ENCODE data around the gene CHERP. TPM values are rescaled to one million over a fixed set of nuclear protein-coding genes. Genes with fewer than 3 reads are reported as not detected.

CHERP gene
- total RNA-seq, 1 donor from 2014 or later: 89.8 TPM

DNA sequence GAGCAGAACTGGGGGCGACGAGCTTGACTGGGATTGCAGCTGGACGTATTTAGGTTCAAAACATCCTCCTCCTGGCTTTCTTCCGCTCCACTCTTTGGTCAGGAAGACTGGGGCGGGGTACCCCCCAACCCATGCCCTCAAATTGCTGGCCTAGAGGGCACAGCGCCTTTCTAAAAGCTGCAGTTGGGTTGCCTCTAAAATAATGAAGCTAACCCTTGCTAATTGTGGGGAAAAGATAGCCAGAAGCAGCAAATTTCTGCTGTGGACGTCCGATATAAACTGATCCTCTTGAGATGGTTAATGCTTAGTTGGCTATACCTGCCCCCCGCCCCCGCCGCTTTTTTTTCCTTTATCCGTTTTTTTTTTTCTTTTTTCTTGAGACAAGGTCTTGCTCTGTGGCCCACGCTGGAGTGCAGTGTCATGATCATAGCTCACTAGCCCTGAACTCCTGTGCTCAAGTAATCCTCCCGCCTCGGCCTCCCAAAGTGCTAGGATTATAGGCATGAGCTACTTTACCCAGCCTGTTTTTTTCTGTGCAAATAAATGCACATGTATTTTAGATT is 754 bp upstream of the CHERP start:
- H3K27me3 Mint-ChIP-seq: no peaks in the 10 kb centered on the region
- H3K27ac Mint-ChIP-seq: peak overlapping the region; percentile 90
- DNase-seq: no peak
- peaks cover 42% of the 10 kb centered on the region for H3K36me3 Mint-ChIP-seq (ENCODE audit: low read depth)
- intact Hi-C loops (cut with micrococcal nuclease): loop anchor here (1.0 to 2.0 kb wide), 5 partner anchors 23 to 85 kb away; partner anchors contain the start of genes C19orf44, CALR3, MED26 and SLC35E1
- H3K9me3 Mint-ChIP-seq: no peaks in the 10 kb centered on the region
- peaks cover 36% of the 10 kb centered on the region for H3K4me1 Mint-ChIP-seq
- peak overlapping the region; percentile 91 for H3K4me3 Mint-ChIP-seq

DNA sequence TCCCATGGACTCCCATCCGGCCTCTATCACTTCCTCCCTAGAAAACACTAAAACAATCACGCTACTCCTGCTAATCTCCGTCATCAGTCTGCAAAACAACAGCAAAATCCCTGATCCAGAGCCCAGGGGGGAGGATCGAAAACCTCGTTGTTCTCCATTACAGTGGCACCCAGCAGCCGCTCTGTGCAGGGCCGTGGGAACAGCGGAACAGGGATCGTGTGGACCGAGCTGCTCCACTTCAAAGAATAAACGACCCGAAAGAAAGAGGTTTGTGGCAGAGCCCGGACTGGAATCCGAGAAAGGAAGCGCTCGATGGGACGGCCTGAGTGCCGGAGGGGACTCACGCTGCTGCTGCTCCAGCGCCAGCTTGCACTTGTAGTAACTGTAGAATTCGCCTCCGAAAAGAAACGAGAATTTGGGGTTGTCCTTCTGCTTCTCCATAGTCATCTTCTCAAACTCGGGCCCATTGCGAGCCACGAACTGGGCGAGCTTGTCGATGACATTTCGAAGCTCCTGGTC is 652 bp downstream of the CHERP start:
- intact Hi-C loops (cut with micrococcal nuclease): loop anchor here (1.0 to 2.0 kb wide), 5 partner anchors 25 to 87 kb away; partner anchors contain the start of genes C19orf44, CALR3, MED26 and SLC35E1
- H3K9me3 Mint-ChIP-seq: no peaks in the 10 kb centered on the region
- peak overlapping the region; percentile 84 for H3K27ac Mint-ChIP-seq
- peak overlapping the region; percentile 91 for H3K4me3 Mint-ChIP-seq
- H3K27me3 Mint-ChIP-seq: no peaks in the 10 kb centered on the region
- H3K36me3 Mint-ChIP-seq (ENCODE audit: low read depth): peaks cover 55% of the 10 kb centered on the region
- peak; percentile 62 for DNase-seq
- peaks cover 39% of the 10 kb centered on the region for H3K4me1 Mint-ChIP-seq

DNA sequence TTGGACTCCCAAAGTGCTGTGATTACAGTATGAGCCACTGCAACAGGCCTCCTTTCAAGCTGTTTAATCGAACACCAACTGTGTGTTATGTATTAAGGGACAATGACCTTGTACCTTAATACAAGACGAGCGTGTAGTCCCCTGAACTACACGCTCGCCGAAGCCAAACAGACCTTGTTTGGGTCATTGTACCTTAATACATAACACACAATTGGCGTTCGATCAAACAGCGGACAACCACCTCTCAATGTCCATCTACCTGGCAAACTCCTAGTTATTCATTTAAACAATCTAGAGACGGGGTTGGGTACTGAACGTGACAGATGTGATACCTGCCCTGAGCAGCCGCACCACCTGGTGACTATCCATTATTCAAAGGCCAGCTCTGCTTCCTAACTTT is 1.3 kb downstream of the CHERP start:
- no peaks in the 10 kb centered on the region for H3K27me3 Mint-ChIP-seq
- intact Hi-C loops (cut with micrococcal nuclease): no loop called here
- H3K4me3 Mint-ChIP-seq: peak overlapping the region; percentile 91
- H3K36me3 Mint-ChIP-seq (ENCODE audit: low read depth): peaks cover 59% of the 10 kb centered on the region
- no peak for DNase-seq
- peaks cover 39% of the 10 kb centered on the region for H3K4me1 Mint-ChIP-seq
- H3K27ac Mint-ChIP-seq: peak overlapping the region; percentile 84
- no peaks in the 10 kb centered on the region for H3K9me3 Mint-ChIP-seq

DNA sequence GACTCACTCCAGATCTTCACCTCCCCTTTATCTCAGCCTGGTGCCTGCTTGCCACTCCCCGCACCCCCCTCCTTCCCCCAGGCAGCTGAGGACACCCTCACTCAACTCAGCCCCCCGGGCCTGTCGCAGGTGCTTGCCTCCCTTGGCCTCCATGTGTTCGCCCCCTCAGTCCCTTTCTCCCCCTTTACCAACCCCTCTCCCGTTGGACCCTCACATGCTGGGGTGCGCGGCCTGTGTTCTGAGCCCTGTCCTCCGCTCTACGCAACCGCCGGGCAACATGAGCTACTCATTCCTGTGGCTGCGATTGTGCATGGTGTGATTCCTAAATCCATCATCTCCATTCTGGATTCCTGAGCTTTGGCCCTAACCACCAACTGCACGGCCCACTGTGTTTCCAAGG is 5.1 kb downstream of the CHERP start:
- DNase-seq: no peak
- H3K4me3 Mint-ChIP-seq: no peak overlapping the region
- peaks cover 25% of the 10 kb centered on the region for H3K4me1 Mint-ChIP-seq
- H3K27me3 Mint-ChIP-seq: no peaks in the 10 kb centered on the region
- intact Hi-C loops (cut with micrococcal nuclease): no loop called here
- H3K36me3 Mint-ChIP-seq (ENCODE audit: low read depth): peaks cover 71% of the 10 kb centered on the region
- no peak overlapping the region for H3K27ac Mint-ChIP-seq
- no peaks in the 10 kb centered on the region for H3K9me3 Mint-ChIP-seq

DNA sequence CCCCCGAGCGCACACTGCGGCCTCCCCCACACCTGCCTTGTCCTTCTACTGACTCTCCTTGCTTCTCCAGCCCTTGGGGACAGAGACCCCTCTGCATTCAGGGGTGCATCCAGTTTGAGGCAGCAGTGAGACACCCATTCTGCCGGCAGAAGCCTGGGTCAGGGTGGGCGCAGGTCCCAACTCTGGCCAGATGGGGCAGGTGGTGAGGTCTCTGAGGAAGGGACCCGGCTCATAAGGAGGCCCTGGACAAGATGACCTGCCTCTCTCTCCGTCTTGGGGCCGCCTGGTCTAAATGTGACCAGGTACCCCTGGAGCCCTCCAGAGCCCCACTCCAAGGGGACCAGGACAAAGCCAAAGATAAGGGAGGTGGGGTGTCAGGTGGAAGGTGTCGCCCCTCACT is 6.1 kb downstream of the CHERP start:
- intact Hi-C loops (cut with micrococcal nuclease): no loop called here
- H3K9me3 Mint-ChIP-seq: no peaks in the 10 kb centered on the region
- H3K27ac Mint-ChIP-seq: no peak overlapping the region
- H3K27me3 Mint-ChIP-seq: no peaks in the 10 kb centered on the region
- H3K4me3 Mint-ChIP-seq: no peak overlapping the region
- peaks cover 75% of the 10 kb centered on the region for H3K36me3 Mint-ChIP-seq (ENCODE audit: low read depth)
- no peak for DNase-seq
- peaks cover 21% of the 10 kb centered on the region for H3K4me1 Mint-ChIP-seq

DNA sequence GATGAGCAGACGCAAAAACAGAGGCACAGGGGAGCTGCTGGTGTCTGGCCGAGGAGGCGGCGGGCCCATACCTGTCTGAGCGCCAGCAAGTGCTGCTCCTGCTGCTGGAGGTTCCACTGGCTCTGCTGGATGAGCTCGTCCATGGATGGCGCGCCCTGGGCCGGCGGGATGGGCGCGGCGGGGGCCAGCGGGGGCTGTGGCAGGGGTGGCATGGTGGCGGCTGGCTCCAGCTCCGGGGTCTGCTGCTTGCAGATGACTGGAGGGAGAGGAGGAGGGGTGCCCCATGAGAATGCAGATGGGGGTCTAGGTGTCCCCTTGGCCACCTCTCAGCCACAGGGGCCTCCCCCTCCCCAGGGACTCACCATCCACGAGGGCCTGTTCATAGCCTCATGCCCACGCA is 6.9 kb downstream of the CHERP start:
- no peaks in the 10 kb centered on the region for H3K27me3 Mint-ChIP-seq
- H3K9me3 Mint-ChIP-seq: no peaks in the 10 kb centered on the region
- no peak overlapping the region for H3K4me3 Mint-ChIP-seq
- H3K36me3 Mint-ChIP-seq (ENCODE audit: low read depth): peaks cover 71% of the 10 kb centered on the region
- DNase-seq: no peak
- intact Hi-C loops (cut with micrococcal nuclease): no loop called here
- H3K4me1 Mint-ChIP-seq: peaks cover 18% of the 10 kb centered on the region
- H3K27ac Mint-ChIP-seq: no peak overlapping the region

DNA sequence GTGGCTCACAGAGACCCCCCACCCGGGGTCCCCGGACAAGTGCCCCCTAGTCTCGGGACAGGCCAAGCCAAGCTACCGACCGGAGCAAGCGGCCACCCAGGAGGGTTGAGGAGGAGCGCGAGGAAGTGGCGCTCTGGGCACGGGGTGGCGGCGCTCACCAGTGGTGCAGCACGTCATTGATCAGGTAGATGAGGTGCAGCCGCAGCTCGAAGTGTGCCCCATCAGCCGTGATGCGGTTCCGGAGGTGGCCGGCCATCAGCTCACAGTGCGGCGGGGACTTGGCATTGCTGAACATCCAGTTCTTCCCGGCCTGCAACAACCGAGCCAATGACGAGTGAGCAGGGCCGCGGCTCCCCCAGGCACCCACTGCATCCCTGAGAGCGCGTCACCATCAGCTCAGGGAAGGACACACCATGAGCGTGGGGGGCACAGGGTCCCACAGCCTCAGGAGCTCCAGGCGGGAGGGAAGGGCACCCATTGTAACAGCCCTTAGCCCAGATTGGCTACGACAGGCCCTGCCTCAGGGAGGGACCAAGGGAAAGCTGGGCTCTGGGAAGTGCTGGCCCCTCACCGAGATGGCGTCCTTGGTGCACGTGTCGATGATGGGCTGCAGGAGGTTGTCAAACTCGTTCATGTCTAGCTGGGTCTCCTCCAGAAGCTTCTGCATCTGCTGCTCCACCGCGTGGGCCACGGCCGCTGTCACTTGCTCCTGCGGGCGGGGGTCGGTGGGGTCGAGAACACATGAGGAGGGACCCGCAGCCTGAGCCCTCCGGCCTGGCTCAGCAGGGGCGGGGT is 9.6 kb downstream of the CHERP start:
- Mint-ChIP-seq H3K9me3 (no peaks in the 10 kb centered on the region), H3K27me3 (no peaks in the 10 kb centered on the region), H3K4me1 (peaks cover 5% of the 10 kb centered on the region), H3K36me3 (ENCODE audit: low read depth) (peaks cover 66% of the 10 kb centered on the region), H3K27ac (no peak overlapping the region), H3K4me3 (no peak overlapping the region)
- intact Hi-C loops (cut with micrococcal nuclease): no loop called here
- no peak for DNase-seq

DNA sequence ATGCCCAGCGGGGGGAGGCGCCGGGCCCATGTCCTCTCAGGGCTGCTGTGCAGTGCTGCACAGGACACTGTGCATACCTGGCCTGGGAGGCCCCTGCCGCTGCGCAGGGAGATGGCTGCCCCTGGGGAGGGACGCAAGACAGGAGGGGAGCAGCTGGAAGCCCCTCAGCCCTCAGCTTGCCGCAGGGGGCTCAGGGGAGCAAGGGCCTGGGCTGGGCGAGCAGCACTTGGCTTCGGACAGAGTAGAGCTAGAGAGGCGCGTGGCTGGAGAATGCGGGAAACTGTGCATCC is 10.9 kb downstream of the CHERP start:
- intact Hi-C loops (cut with micrococcal nuclease): no loop called here
- no peaks in the 10 kb centered on the region for H3K9me3 Mint-ChIP-seq
- H3K36me3 Mint-ChIP-seq (ENCODE audit: low read depth): peaks cover 60% of the 10 kb centered on the region
- no peaks in the 10 kb centered on the region for H3K4me1 Mint-ChIP-seq
- no peak overlapping the region for H3K4me3 Mint-ChIP-seq
- H3K27ac Mint-ChIP-seq: no peak overlapping the region
- H3K27me3 Mint-ChIP-seq: no peaks in the 10 kb centered on the region
- DNase-seq: no peak

DNA sequence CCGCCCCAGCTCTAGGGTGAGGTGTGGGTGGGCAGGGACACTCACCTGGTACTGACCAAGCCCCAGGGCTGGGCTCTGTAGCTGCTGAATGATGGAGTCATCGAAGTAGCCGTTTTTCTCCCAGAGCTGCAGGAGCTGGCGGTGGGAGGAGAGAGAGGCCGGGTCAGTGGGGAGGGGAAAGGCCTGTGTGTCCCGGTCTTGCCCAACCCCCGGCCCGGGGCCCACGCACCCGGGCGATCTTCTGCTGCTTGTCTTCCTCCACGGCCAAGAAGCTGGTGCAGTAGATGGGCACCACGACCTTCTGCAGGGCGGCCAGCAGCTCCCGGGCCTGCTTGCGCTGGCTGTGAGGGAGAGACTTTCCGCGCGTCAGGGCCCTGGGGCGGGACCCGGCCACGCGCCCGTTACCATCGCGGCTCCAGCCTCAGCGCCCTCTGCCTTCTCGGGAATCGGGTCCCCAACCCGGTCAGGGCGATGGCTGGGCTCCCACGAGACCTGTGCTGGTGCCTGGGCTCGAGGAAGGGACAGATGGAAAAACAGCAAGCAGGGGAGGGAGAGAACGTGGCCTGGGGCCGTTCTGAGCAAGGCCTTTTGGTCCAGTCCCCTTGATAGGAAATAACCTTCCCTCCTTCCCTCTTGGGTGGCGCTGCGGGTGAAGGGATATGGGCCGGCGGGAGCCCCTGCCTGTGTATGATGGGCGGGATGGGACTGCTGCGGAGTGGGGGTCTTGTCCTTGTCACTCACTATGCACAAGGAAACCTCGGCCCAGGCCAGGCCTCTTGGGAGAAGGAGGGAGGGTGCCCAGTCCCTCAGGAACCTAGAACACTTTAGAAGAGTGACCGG is 11.5 kb downstream of the CHERP start:
- DNase-seq: no peak
- no peaks in the 10 kb centered on the region for H3K4me1 Mint-ChIP-seq
- peaks cover 59% of the 10 kb centered on the region for H3K36me3 Mint-ChIP-seq (ENCODE audit: low read depth)
- H3K9me3 Mint-ChIP-seq: no peaks in the 10 kb centered on the region
- H3K27ac Mint-ChIP-seq: no peak overlapping the region
- no peak overlapping the region for H3K4me3 Mint-ChIP-seq
- intact Hi-C loops (cut with micrococcal nuclease): no loop called here
- no peaks in the 10 kb centered on the region for H3K27me3 Mint-ChIP-seq

DNA sequence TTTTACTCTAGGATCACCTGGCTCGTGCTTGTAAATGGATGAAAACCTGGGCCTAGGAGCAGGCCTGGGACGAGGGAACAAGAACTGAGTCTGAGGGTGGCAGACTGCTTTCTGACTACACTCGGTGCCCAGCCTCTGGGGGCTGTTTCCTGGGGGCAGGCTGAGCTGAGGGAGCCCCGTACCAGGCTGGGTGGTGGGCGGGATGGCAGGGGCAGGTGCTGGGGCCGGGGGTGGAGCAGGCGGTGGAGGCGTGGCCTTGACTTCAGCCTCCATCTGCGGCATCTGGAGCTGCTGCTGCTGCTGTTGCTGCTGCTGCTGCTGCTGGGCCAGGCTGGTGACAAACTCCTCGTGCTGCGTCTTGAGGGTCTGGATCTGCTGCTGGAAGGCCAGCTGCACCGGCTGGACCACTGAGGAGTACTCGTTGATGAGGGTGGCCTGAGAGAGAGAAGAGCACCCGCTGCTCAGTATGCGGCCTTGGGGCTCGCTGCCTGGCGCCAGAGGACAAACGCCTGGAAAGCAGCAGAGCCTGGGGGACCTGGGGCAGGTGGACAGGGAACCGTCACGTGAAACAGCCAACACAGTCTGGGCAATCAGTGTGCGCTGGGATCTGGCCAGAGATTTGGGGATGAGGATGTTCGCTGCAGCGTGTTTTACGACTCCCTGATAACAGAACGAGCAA is 12.6 kb downstream of the CHERP start:
- Mint-ChIP-seq H3K9me3 (no peaks in the 10 kb centered on the region), H3K36me3 (ENCODE audit: low read depth) (peaks cover 56% of the 10 kb centered on the region), H3K4me1 (no peaks in the 10 kb centered on the region), H3K27ac (no peak overlapping the region), H3K27me3 (no peaks in the 10 kb centered on the region), H3K4me3 (no peak overlapping the region)
- DNase-seq: no peak
- intact Hi-C loops (cut with micrococcal nuclease): no loop called here

DNA sequence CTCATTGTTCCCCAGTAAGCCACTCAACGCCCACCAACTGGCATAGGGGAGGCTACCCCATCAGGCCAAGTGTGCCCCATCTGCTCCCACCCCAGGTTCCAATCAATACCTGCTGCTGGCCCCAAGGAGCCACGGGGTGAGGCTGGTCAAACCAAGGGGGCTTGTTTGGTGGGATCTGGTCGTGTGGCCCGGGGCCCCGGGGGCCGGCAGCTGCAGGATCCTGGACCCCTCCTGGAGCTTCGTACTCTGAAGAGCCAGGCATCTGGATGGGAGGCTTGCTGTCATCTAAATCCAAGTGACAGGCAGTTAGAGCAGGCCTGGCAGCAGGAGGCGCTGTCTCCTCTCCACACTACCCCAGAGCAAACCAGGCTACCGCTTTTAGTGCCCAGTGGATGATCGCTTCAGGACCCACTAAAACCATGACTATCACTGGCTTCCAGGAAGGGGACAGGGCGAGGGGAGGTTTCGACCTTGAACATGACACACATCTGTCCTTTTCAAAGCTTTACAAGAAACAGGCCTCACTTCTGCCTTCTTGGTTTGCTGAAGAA is 14.2 kb downstream of the CHERP start:
- peak; percentile 82 for DNase-seq
- H3K4me3 Mint-ChIP-seq: no peak overlapping the region
- H3K9me3 Mint-ChIP-seq: no peaks in the 10 kb centered on the region
- intact Hi-C loops (cut with micrococcal nuclease): no loop called here
- no peaks in the 10 kb centered on the region for H3K27me3 Mint-ChIP-seq
- no peak overlapping the region for H3K27ac Mint-ChIP-seq
- peaks cover 57% of the 10 kb centered on the region for H3K36me3 Mint-ChIP-seq (ENCODE audit: low read depth)
- H3K4me1 Mint-ChIP-seq: no peaks in the 10 kb centered on the region

DNA sequence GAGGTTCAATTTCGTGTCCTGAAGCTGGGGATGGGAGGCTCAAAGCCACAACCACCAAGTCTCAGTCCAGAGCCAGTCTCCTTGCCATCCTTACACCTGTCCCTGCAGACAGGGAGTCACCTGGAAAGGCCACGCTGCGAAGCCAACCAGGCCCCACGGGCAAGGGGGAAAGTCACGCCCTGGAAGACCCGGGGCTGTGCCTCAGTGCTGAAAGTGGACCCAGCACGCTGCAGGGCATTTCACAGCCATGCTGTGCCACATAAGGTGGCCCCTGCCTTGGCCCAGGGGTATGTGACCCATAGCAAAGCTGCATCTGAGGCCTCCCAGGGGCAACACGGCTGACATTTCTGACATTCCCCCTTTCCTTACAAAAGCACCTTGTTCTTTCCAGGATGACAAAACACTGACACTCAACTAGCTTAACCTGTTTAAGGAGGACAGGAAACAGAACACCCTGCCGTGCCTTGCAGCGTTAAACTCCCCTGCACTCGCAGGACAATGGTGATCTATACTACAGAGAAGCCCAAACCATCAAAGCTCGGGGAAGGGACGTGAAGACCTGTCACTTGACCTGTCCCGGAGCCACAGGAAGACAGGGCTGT is 14.8 kb downstream of the CHERP start:
- peaks cover 63% of the 10 kb centered on the region for H3K36me3 Mint-ChIP-seq (ENCODE audit: low read depth)
- no peaks in the 10 kb centered on the region for H3K27me3 Mint-ChIP-seq
- intact Hi-C loops (cut with micrococcal nuclease): no loop called here
- DNase-seq: no peak
- no peak overlapping the region for H3K27ac Mint-ChIP-seq
- H3K4me1 Mint-ChIP-seq: no peaks in the 10 kb centered on the region
- H3K9me3 Mint-ChIP-seq: no peaks in the 10 kb centered on the region
- no peak overlapping the region for H3K4me3 Mint-ChIP-seq

Measured in activated CD4-positive, alpha-beta T cell treated with anti-CD3 and anti-CD28 coated beads, Interleukin-2, amount 10 ng/mL, durations not matched to agents 24 days and 14 days (primary cell).